Urothelium cell line (cell line): ENCODE data around the gene AP4S1.
"Not testable (repeated sequence)": the region's sequence is repeated elsewhere in the genome, so short reads cannot be mapped to it uniquely, and the experiment has no call there.

Experiments used
- DNase-seq: peaks from one replicate; pipeline ENCODE4 v3.0.0; 2011; ENCODE audit warnings: low spot score, mixed read lengths
- FAIRE-seq: peaks from 2 replicates; lab custom pipeline; 2011; peaks lifted over from hg19 to GRCh38; lab: Jason Lieb, UNC

Gene AP4S1

DNA sequence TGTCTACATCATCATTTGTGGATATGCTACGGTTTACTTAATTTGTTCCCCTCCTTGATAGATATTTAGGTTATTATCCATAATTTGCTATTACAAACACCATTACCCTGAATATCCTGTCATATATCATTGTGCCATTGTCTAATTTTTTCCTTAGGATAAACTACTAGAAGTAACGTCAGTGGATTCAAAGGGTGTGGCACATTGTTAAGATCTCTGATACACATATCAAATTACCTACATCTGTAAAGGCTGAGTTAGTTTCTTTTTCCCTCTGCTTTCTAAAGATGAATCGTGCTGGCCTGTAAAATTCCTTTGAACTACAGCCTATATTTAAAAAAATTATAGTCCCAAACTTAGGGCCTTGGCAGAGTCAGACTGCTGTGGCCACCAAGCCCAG lies 54.6 kb downstream of the AP4S1 start:
- FAIRE-seq (no peak), DNase-seq (no peak)

- DNase-seq (no peak), FAIRE-seq (no peak)
Observed at GRCh38 chr14:31080484-31080883, 55.0 kb downstream of the AP4S1 start.

- DNase-seq (no peak), FAIRE-seq (no peak)
Observed at GRCh38 chr14:31083781-31084180, 58.3 kb downstream of the AP4S1 start.

DNA sequence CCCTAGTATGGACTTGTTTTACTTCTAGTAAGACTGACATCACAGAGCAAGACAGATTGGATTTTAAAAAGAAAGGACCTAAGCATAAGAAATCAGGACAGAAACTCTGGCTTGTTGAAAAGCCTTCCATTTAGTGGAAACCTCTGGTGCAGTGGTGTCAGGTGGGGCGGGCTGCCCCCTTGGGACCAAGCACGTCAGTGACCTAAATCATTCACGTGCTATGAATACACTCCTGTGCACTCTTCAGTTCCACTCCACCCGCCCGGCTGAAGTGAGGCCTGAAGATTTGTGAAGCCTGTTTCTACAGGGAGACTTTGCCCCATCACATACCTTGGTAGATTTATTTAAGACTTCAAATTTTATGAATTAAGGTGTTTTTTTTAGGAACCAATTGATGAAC lies 58.9 kb downstream of the AP4S1 start:
- DNase-seq (no peak), FAIRE-seq (no peak)

GRCh38 chr14:31085027-31085426 lies 59.6 kb downstream of the AP4S1 start:
- no peak for FAIRE-seq
- DNase-seq, result no peak

- DNase-seq, FAIRE-seq: not testable (repeated sequence)
Observed at GRCh38 chr14:31086466-31086865, 61.0 kb downstream of the AP4S1 start.

DNA sequence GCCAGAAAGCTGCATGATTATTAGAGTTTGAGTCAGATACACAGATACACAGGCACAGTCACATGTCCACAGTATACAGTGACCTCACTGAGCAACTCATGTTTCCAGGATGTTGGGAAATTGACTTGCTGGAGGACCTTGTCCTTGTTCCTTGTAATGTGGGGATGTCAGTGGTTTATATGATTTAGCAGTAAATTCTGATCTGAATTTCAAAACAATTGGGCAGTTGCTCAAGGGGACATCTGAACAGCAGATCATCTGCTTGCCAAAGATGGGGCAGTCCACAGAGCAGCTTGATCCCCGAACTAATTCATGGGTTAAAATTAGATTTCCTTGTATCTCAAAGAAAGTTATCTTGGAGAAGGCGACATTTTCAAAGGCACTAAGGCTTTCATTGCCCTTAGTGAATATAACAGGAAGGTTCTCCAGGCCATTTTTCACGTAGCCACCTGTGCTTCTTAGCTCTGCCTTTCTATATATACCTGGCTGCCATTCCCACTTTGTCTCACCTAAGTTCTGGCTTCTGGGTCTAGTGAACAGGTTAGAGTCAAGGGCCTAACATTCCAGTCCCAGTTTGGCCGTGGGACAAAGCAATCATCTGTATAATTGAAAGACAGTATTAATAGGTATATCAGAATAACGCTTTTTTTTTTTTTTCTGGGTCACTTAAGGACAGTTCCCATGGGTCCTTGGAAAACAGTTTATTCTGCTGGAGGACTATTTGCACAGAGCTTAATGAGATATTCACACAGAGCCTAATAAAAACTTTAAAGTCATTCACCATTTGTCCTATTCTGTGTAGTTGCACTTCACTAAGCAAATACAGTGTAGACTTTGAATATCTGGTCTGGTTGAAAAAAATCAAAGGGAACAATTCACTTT lies 65.7 kb downstream of the AP4S1 start:
- no peak for FAIRE-seq
- DNase-seq, result no peak

GRCh38 chr14:31092160-31092708 lies 66.8 kb downstream of the AP4S1 start:
- no peak for FAIRE-seq
- no peak for DNase-seq

DNA sequence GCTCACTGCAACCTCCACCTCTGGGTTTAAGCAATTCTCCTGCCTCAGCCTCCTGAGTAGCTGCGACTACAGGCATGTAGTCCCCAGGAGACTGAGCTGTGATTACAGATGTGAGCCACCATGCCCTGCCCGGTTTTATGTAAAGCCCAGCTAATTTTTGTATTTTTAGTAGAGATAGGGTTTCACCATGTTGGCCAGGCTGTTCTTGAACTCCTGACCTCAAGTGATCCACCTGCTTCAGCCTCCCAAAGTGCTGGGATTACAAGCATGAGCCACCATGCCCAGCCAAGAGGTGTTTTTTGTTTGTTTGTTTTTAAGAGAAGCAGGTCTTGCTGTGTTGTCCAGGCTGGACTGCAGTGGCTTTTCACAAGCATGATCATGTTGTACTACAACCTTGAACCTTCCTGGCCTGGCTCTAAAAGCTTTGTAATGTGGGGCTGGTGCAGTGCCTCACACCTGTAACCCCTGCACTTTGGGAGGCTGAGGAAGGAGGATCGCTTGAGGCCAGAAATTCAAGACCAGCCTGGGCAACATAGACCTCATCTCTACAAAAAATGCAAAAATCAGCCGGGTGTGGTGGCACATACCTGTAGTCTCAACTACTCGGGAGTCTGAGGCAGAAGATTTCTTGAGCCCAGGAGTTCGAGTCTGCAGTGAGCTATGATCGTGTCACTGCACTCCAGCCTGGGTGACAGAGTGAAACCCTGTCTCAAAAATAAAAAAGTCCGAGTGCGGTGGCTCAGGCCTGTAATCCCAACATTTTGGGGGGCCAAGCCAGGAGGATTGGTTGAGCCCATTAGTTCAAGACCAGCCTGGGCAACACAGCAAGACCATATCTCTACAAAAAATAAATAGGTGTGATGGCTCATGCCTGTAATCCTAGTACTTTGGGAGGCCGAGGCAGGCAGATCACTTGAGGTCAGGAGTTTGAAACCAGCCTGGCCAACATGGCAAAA lies 68.7 kb downstream of the AP4S1 start:
- FAIRE-seq, DNase-seq: not testable (repeated sequence)

GRCh38 chr14:31095817-31096216 lies 70.4 kb downstream of the AP4S1 start:
- FAIRE-seq, result not testable (repeated sequence)

DNA sequence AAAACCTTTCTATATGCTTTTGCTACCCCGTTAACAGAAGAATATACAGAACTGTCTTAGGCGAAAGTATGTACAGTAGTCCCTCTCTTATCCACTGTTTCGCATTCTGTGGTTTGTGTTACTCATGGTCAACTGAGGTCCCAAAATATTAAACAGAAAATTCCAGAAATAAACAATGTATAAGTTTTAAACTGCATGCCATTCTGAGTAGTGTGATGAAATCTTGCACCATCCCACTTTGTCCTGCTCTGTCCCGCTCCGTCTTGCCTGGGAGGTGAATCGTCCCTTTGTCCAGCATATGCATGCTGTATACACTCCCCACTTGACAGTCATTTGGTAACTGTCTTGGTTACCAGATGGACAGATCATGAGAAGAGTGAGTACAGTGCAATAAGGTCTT lies 70.8 kb downstream of the AP4S1 start:
- no peak for DNase-seq

More at GRCh38 chr14:31095817-31096216, 70.4 kb downstream of the AP4S1 start:
- DNase-seq, result not testable (repeated sequence)

DNA sequence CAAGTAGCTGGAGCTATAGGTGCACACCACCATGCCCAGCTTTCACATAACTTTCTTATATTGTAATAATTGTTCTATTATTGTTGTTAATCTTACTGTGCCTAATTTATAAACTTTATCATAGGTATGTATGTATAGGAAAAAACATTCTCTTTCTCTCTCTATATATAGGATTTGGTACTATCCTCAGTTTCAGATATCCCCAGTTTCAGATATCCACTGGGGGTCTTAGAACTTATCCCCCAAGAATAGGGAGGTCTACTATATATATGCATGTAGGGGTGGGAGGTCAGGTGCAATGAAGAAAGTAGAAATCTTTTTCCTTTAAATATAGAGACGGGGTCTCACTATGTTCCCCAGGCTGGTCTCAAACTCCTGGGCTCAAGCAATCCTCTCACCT lies 71.6 kb downstream of the AP4S1 start:
- FAIRE-seq (no peak), DNase-seq (no peak)

More for the DNA sequence above, 70.8 kb downstream of the AP4S1 start:
- FAIRE-seq, result no peak

- DNase-seq (no peak), FAIRE-seq (no peak)
Observed at GRCh38 chr14:31106768-31107167, 81.3 kb downstream of the AP4S1 start.

DNA sequence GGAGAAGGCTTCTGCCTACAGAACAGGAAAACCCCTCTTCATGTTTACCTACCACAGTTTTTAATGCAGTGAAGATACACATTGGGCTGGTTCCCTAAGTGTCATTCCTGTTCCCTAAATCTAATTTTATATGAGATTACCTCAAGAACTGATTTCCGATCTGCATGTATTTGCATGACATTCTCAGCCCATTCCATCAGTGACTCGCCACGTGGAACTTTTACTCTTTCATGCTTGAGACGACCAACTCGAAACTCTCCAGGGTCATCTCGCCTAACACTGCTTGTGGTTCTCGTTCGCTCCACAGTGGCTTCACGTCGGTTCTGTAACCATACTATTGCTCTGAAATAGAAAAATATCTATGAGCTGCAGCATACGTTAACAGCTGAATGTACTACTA lies 83.8 kb downstream of the AP4S1 start:
- no peak for DNase-seq
- no peak for FAIRE-seq

GRCh38 chr14:31110872-31111271 lies 85.4 kb downstream of the AP4S1 start:
- DNase-seq, result no peak
- no peak for FAIRE-seq

GRCh38 chr14:31113794-31114193 lies 88.3 kb downstream of the AP4S1 start:
- no peak for DNase-seq
- FAIRE-seq, result no peak

GRCh38 chr14:31118892-31119291 lies 93.4 kb downstream of the AP4S1 start:
- DNase-seq (no peak), FAIRE-seq (no peak)

DNA sequence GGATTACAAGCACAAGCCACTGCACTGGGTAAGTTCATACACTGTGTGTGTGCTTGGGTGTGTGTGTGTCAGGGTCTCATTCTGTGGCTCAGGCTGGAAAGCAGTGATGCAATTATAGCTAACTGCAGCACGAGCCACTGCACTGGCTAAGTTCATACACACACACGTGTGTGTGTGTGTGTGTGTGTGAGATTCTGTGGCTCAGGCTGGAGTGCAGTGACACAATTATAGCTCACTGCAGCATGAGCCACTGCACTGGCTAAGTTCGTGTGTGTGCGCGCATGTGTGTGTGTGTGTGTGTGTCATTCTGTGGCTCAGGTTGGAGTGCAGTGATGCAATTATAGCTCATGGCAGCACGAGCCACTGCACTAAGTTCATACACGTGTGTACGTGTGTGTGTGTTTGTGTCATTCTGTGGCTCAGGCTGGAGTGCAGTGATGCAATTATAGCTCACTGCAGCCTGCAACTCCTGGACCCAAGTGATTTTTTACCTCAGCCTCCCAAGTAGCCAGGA lies 96.7 kb downstream of the AP4S1 start:
- no peak for DNase-seq
- FAIRE-seq, result no peak

GRCh38 chr14:31122921-31123320 lies 97.5 kb downstream of the AP4S1 start:
- FAIRE-seq, result no peak

GRCh38 chr14:31124197-31124596 lies 98.7 kb downstream of the AP4S1 start:
- no peak for FAIRE-seq
- no peak for DNase-seq

More at GRCh38 chr14:31122921-31123320, 97.5 kb downstream of the AP4S1 start:
- DNase-seq, result no peak

DNA sequence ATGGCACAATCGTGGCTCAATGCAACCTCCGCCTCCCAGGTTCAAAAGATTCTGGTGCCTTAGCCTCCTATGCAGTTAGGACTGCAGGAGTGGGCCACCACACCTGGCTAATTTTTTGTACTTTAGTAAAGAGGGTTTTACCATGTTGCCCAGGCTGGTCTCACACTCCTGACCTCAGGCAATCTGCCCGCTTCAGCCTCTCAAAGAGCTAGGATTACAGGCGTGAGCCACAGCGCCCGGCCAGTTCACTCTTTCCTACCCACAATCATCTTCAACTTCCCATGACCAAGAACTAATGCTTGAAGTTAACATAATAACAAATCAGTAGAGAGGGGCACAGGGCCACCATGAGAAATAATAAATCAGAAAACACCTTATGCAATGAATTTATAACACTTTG lies 99.8 kb downstream of the AP4S1 start:
- DNase-seq (no peak), FAIRE-seq (no peak)
